Stimulated activated naive CD4-positive, alpha-beta T cell treated with Interleukin-2 at 50 U/mL for 16 hours (primary cell): ENCODE results near the gene CYP4F3.
A peak's percentile ranks its signal among the peaks of the same experiment; 100 is the strongest.
"Not testable (repeated sequence)": the region's sequence is repeated elsewhere in the genome, so short reads cannot be mapped to it uniquely, and the experiment has no call there.

Experiments
- DNase-seq: peaks from one replicate; lab custom pipeline; 2025; lab: John Stamatoyannopoulos, UW

Gene CYP4F3

GRCh38 chr19:15640294-15640903 lies at the start of gene CYP4F3:
TSS of gene CYP4F3 (plus strand) at chr19:15640897. CDS start at chr19:15641416, 519 bp downstream.
- DNase-seq: no peak

GRCh38 chr19:15591796-15592195 lies 48.9 kb upstream of the CYP4F3 start:
- DNase-seq: no peak

- not testable (repeated sequence) for DNase-seq
Measured at GRCh38 chr19:15592506-15592905, 48.2 kb upstream of the CYP4F3 start.

- DNase-seq: not testable (repeated sequence)
Measured at GRCh38 chr19:15593766-15594165, 46.9 kb upstream of the CYP4F3 start.

GRCh38 chr19:15595069-15595468 lies 45.6 kb upstream of the CYP4F3 start:
- DNase-seq: no peak

GRCh38 chr19:15607978-15608925 lies 32.4 kb upstream of the CYP4F3 start:
- not testable (repeated sequence) for DNase-seq

GRCh38 chr19:15609261-15609660 lies 31.4 kb upstream of the CYP4F3 start:
- no peak for DNase-seq

- DNase-seq: no peak
Measured at GRCh38 chr19:15612342-15612741, 28.4 kb upstream of the CYP4F3 start.

- DNase-seq: no peak
Measured at GRCh38 chr19:15613338-15613737, 27.4 kb upstream of the CYP4F3 start.

GRCh38 chr19:15614507-15615379 lies 26.0 kb upstream of the CYP4F3 start, which contains the start of gene CYP4F8:
TSS of gene CYP4F8 (plus strand) at chr19:15615218. CDS start at chr19:15615617, 399 bp downstream.
- DNase-seq: no peak

GRCh38 chr19:15615526-15615925 lies 25.2 kb upstream of the CYP4F3 start:
- no peak for DNase-seq

- DNase-seq: no peak
Measured at GRCh38 chr19:15616183-15616582, 24.5 kb upstream of the CYP4F3 start.

- DNase-seq: no peak
Measured at GRCh38 chr19:15616627-15617270, 23.9 kb upstream of the CYP4F3 start.

- no peak for DNase-seq
Measured at GRCh38 chr19:15618321-15618720, 22.4 kb upstream of the CYP4F3 start.

- DNase-seq: no peak
Measured at GRCh38 chr19:15621801-15622200, 18.9 kb upstream of the CYP4F3 start.

- no peak for DNase-seq
Measured at GRCh38 chr19:15622991-15623390, 17.7 kb upstream of the CYP4F3 start.

GRCh38 chr19:15623711-15624318 lies 16.9 kb upstream of the CYP4F3 start:
- DNase-seq: no peak

- no peak for DNase-seq
Measured at GRCh38 chr19:15628236-15629002, 12.3 kb upstream of the CYP4F3 start.

GRCh38 chr19:15629003-15629880 lies 11.5 kb upstream of the CYP4F3 start:
- peak; percentile 76 for DNase-seq
